Mesenchymal stem cell (in vitro differentiated cells and primary cell): Measurements from ENCODE around the gene TIRAP. TPM values are rescaled to one million over a fixed set of nuclear protein-coding genes. Genes with fewer than 3 reads are reported as not detected.

Experiments
- DNase-seq: peaks from one replicate; pipeline ENCODE4 v3.0.0-alpha.2; 2013
- H2AFZ ChIP-seq: one replicate; pipeline ENCODE4 v1.6.1; 2013; ENCODE audit warnings: low read depth, mild to moderate bottlenecking, control low read depth, inconsistent platforms, low read length, moderate library complexity
- H2AK5ac ChIP-seq: 2 replicates; pipeline ENCODE4 v1.6.1; 2013; ENCODE audit warnings: low read length, moderate library complexity, mild to moderate bottlenecking, inconsistent platforms; ENCODE audit not compliant: severe bottlenecking
- H2BK120ac ChIP-seq: one replicate; pipeline ENCODE4 v1.6.1; 2013; ENCODE audit warnings: low read depth, mild to moderate bottlenecking, inconsistent platforms, low read length, moderate library complexity
- H2BK12ac ChIP-seq, 2 experiments: one replicate each; pipeline ENCODE4 v1.6.1; 2013; ENCODE audit warnings: inconsistent platforms in 2 of 2, low read length in 2 of 2, mild to moderate bottlenecking in 2 of 2, moderate library complexity in 2 of 2, control low read depth in 1 of 2
- H2BK15ac ChIP-seq: one replicate; pipeline ENCODE4 v1.6.1; 2013; ENCODE audit warnings: mild to moderate bottlenecking, low read depth, inconsistent platforms; ENCODE audit not compliant: poor library complexity, severe bottlenecking
- H2BK5ac ChIP-seq: 2 replicates; pipeline ENCODE4 v1.6.1; 2013; ENCODE audit warnings: low read depth, mild to moderate bottlenecking, low read length, control low read depth, inconsistent platforms; ENCODE audit not compliant: poor library complexity, severe bottlenecking
- H3K14ac ChIP-seq, 2 experiments: one replicate each; pipeline ENCODE4 v1.6.1; 2013; ENCODE audit warnings: inconsistent platforms in 2 of 2, low read length in 2 of 2, control low read depth in 1 of 2, mild to moderate bottlenecking in 1 of 2, moderate library complexity in 1 of 2
- H3K18ac ChIP-seq, 2 experiments: one replicate each; pipeline ENCODE4 v1.6.1; 2013; ENCODE audit warnings: inconsistent platforms in 2 of 2, low read length in 2 of 2, control low read depth in 1 of 2, low read depth in 1 of 2, mild to moderate bottlenecking in 1 of 2
- H3K23ac ChIP-seq, 2 experiments: one replicate each; pipeline ENCODE4 v1.6.1; 2013; ENCODE audit warnings: inconsistent platforms in 2 of 2, low read length in 2 of 2, mild to moderate bottlenecking in 2 of 2, moderate library complexity in 2 of 2, control low read depth in 1 of 2
- H3K27ac ChIP-seq: 2 replicates; pipeline ENCODE4 v1.5.1; 2013; ENCODE audit warnings: mild to moderate bottlenecking, moderate library complexity, low read length, control low read depth, inconsistent platforms; ENCODE audit not compliant: poor library complexity, severe bottlenecking
- H3K27me3 ChIP-seq, 2 experiments: 2 replicates each; pipeline versions ENCODE4 v1.6.1 to v1.7.0; 2013; ENCODE audit warnings: low read length in 2 of 2, mild to moderate bottlenecking in 2 of 2, moderate library complexity in 2 of 2, control low read depth in 1 of 2, inconsistent platforms in 1 of 2; ENCODE audit not compliant: control insufficient read depth in 1 of 2, insufficient read depth in 1 of 2
- H3K36me3 ChIP-seq, 2 experiments: 2 replicates each; pipeline versions ENCODE4 v1.6.1 to v1.7.0; 2013; ENCODE audit warnings: low read length in 2 of 2, control low read depth in 1 of 2, inconsistent platforms in 1 of 2, low read depth in 1 of 2, mild to moderate bottlenecking in 1 of 2; ENCODE audit not compliant: insufficient read depth in 2 of 2, control insufficient read depth in 1 of 2
- H3K4ac ChIP-seq, 2 experiments: one replicate each; pipeline ENCODE4 v1.6.1; 2013; ENCODE audit warnings: inconsistent platforms in 2 of 2, low read length in 2 of 2, mild to moderate bottlenecking in 2 of 2, moderate library complexity in 2 of 2, control low read depth in 1 of 2, low read depth in 1 of 2
- H3K4me1 ChIP-seq: 2 replicates; pipeline ENCODE4 v1.6.1; 2013; ENCODE audit warnings: low read depth, low read length, control low read depth; ENCODE audit not compliant: control insufficient read depth, insufficient read depth
- H3K4me2 ChIP-seq: 2 replicates; pipeline ENCODE4 v1.6.1; 2013; ENCODE audit warnings: low read length, mild to moderate bottlenecking, inconsistent platforms; ENCODE audit not compliant: poor library complexity, severe bottlenecking
- H3K4me3 ChIP-seq, 2 experiments: 2 replicates each; pipeline versions ENCODE4 v1.5.1 to v1.7.0; 2013; ENCODE audit warnings: low read length in 2 of 2, mild to moderate bottlenecking in 2 of 2, control low read depth in 1 of 2, low read depth in 1 of 2; ENCODE audit not compliant: insufficient read depth in 1 of 2
- H3K79me1 ChIP-seq: replicated peaks from 2 replicates; pipeline ENCODE4 v1.6.1; 2013; ENCODE audit warnings: mild to moderate bottlenecking, control low read depth, low read length, inconsistent platforms; ENCODE audit not compliant: poor library complexity, severe bottlenecking
- H3K9ac ChIP-seq: 2 replicates; pipeline ENCODE4 v1.7.0; 2013; ENCODE audit warnings: mild to moderate bottlenecking, low read length, moderate library complexity
- H3K9me3 ChIP-seq: 2 replicates; pipeline ENCODE4 v1.7.0; 2013; ENCODE audit warnings: mild to moderate bottlenecking, low read length; ENCODE audit not compliant: control insufficient read depth
- H4K8ac ChIP-seq: one replicate; pipeline ENCODE4 v1.6.1; 2013; ENCODE audit warnings: inconsistent platforms, mild to moderate bottlenecking, low read length, moderate library complexity
- H4K91ac ChIP-seq: one replicate; pipeline ENCODE4 v1.6.1; 2013; ENCODE audit warnings: mild to moderate bottlenecking, low read length, inconsistent platforms
- WGBS: methylation state at CpG from one replicate; pipeline ENCODE4 v1.1.7; 2013; ENCODE audit warnings: mixed read lengths; 5-methylcytosine and 5-hydroxymethylcytosine counted together
- polyA plus RNA-seq, 2 experiments: library from polyadenylated mRNA; stranded (reverse); fragments of 200-250 nt; gene quantifications; one replicate each; pipeline ENCODE4 v1.2.3, GENCODE V29; 2013

Gene TIRAP
- 8.4 TPM for polyA plus RNA-seq (2013, experiment 1 of 2)
- polyA plus RNA-seq (2013, experiment 2 of 2), result 7.2 TPM

- Histone ChIP-seq H3K79me1 (peaks cover 6% of the 10 kb centered on the region), H3K18ac (peak within 1 kb of the TSS; percentile 58 to 94), H2BK12ac (peak within 1 kb of the TSS in 1 of 2 experiments; percentile 51), H3K14ac (peak within 1 kb of the TSS in 1 of 2 experiments; percentile 83), H2BK15ac (peak within 1 kb of the TSS; percentile 55), H3K9ac (peak within 1 kb of the TSS; percentile 96), H3K23ac (peak within 1 kb of the TSS in 1 of 2 experiments; percentile 18), H3K4ac (peak within 1 kb of the TSS in 1 of 2 experiments; percentile 71), H3K36me3 (peaks cover 0 to 19% of the 10 kb centered on the region in 2 experiments), H2AK5ac (no peak within 1 kb of the TSS), H4K91ac (peak within 1 kb of the TSS; percentile 37), H2BK5ac (peak within 1 kb of the TSS; percentile 22), H3K9me3 (no peaks in the 10 kb centered on the region), H3K4me3 (peak within 1 kb of the TSS; percentile 74 to 88), H2BK120ac (no peak within 1 kb of the TSS), H3K27ac (peak within 1 kb of the TSS; percentile 69), H3K27me3 (no peaks in the 10 kb centered on the region), H4K8ac (peak within 1 kb of the TSS; percentile 47), H3K4me1 (peaks cover 14% of the 10 kb centered on the region), H2AFZ (peak within 1 kb of the TSS; percentile 91), H3K4me2 (peak within 1 kb of the TSS; percentile 80)
- under 1% methylated on average over 68 of the region's 82 CpGs for WGBS
- peak; percentile 77 for DNase-seq
Measured at GRCh38 chr11:126282736-126283591, at the start of gene TIRAP. TSS of gene TIRAP (plus strand) at chr11:126283093. CDS start at chr11:126290895, 7,802 bp downstream.

- WGBS, result no CpG with 5 or more reads among the region's 4 CpGs
- Histone ChIP-seq H2BK5ac (no peak overlapping the region), H2BK12ac (no peak overlapping the region), H3K4me1 (peaks cover 1% of the 10 kb centered on the region), H2AK5ac (no peak overlapping the region), H3K9ac (no peak overlapping the region), H3K4me3 (no peak overlapping the region), H4K91ac (no peak overlapping the region), H3K14ac (no peak overlapping the region), H2BK120ac (no peak overlapping the region), H3K27me3 (no peaks in the 10 kb centered on the region), H3K4me2 (no peak overlapping the region), H2BK15ac (no peak overlapping the region), H3K9me3 (no peaks in the 10 kb centered on the region), H3K79me1 (peaks cover 11% of the 10 kb centered on the region), H3K4ac (no peak overlapping the region), H3K36me3 (peaks cover 0 to 29% of the 10 kb centered on the region in 2 experiments), H3K27ac (no peak overlapping the region), H3K18ac (no peak overlapping the region), H2AFZ (no peak overlapping the region), H4K8ac (no peak overlapping the region), H3K23ac (no peak overlapping the region)
- peak; percentile 16 for DNase-seq
Measured at GRCh38 chr11:126233391-126233790, 49.5 kb upstream of the TIRAP start.

GRCh38 chr11:126246636-126247035, 36.3 kb upstream of the TIRAP start:
- no peaks in the 10 kb centered on the region for H3K27me3 ChIP-seq
- H3K4me1 ChIP-seq, result no peaks in the 10 kb centered on the region
- no peak overlapping the region for H3K14ac ChIP-seq
- no peak overlapping the region for H3K18ac ChIP-seq
- H2BK5ac ChIP-seq, result no peak overlapping the region
- peaks cover 20 to 59% of the 10 kb centered on the region in 2 experiments for H3K36me3 ChIP-seq
- H4K8ac ChIP-seq, result no peak overlapping the region
- no peak overlapping the region for H3K9ac ChIP-seq
- H2AFZ ChIP-seq, result no peak overlapping the region
- H3K27ac ChIP-seq, result no peak overlapping the region
- no peak overlapping the region for H3K23ac ChIP-seq
- H3K9me3 ChIP-seq, result no peaks in the 10 kb centered on the region
- H2BK15ac ChIP-seq, result no peak overlapping the region
- no peak overlapping the region for H2BK12ac ChIP-seq
- H2AK5ac ChIP-seq, result no peak overlapping the region
- WGBS, result 100% methylated on average over 2 of the region's 2 CpGs
- peak; percentile 8 for DNase-seq
- H3K4me3 ChIP-seq, result no peak overlapping the region
- no peak overlapping the region for H3K4ac ChIP-seq
- H4K91ac ChIP-seq, result no peak overlapping the region
- H2BK120ac ChIP-seq, result no peak overlapping the region
- H3K79me1 ChIP-seq, result peaks cover 14% of the 10 kb centered on the region
- H3K4me2 ChIP-seq, result no peak overlapping the region

- H3K4me3 ChIP-seq, result no peak overlapping the region
Measured at GRCh38 chr11:126253265-126253664, 29.6 kb upstream of the TIRAP start.

More at GRCh38 chr11:126253265-126253664, 29.6 kb upstream of the TIRAP start:
- no peak for DNase-seq
- H2BK5ac ChIP-seq, result no peak overlapping the region
- no peak overlapping the region for H2BK15ac ChIP-seq
- H3K4ac ChIP-seq, result no peak overlapping the region
- H3K27ac ChIP-seq, result no peak overlapping the region
- no peak overlapping the region for H2AK5ac ChIP-seq
- no peak overlapping the region for H2BK120ac ChIP-seq
- no peak overlapping the region for H3K14ac ChIP-seq
- no peak overlapping the region for H4K91ac ChIP-seq
- H3K9me3 ChIP-seq, result no peaks in the 10 kb centered on the region
- WGBS, result 100% methylated on average over 2 of the region's 4 CpGs
- H3K18ac ChIP-seq, result no peak overlapping the region
- H2AFZ ChIP-seq, result no peak overlapping the region
- H3K36me3 ChIP-seq, result peaks cover 28 to 79% of the 10 kb centered on the region in 2 experiments
- no peak overlapping the region for H3K9ac ChIP-seq
- H3K4me1 ChIP-seq, result peaks cover 2% of the 10 kb centered on the region
- peaks cover 3% of the 10 kb centered on the region for H3K79me1 ChIP-seq
- no peak overlapping the region for H3K23ac ChIP-seq
- no peaks in the 10 kb centered on the region for H3K27me3 ChIP-seq
- H2BK12ac ChIP-seq, result no peak overlapping the region
- no peak overlapping the region for H4K8ac ChIP-seq
- H3K4me2 ChIP-seq, result no peak overlapping the region
